DND-41 (cell line): ENCODE results near the gene REELD1.

Experiments
- ATAC-seq: fragments of 200-7000 bp; cut with Tn5 transposase; 3 replicates; pipeline ENCODE4 v1.9.1; 2021; ENCODE audit warnings: low read depth; ENCODE audit not compliant: insufficient read depth
- DNase-seq: peaks from one replicate; pipeline ENCODE4 v3.0.0-alpha.2; 2020
- H2AFZ ChIP-seq: 2 replicates; pipeline ENCODE4 v1.6.0; 2012; ENCODE audit warnings: low read depth, low read length
- H3K27ac ChIP-seq: 2 replicates; pipeline ENCODE4 v1.5.1; 2012; ENCODE audit warnings: low read length, inconsistent platforms
- H3K27me3 ChIP-seq: fragments of 200-600 bp; sonication (generic); 2 replicates; pipeline ENCODE4 v1.6.0; 2012; ENCODE audit warnings: low read length, mild to moderate bottlenecking, inconsistent platforms; ENCODE audit not compliant: insufficient read depth, poor library complexity
- H3K36me3 ChIP-seq: 2 replicates; pipeline ENCODE4 v1.5.1; 2012; ENCODE audit warnings: low read length, inconsistent platforms; ENCODE audit not compliant: insufficient read depth
- H3K4me1 ChIP-seq: 2 replicates; pipeline ENCODE4 v1.5.1; 2012; ENCODE audit warnings: mild to moderate bottlenecking, low read length; ENCODE audit not compliant: insufficient read depth
- H3K4me2 ChIP-seq: 2 replicates; pipeline ENCODE4 v1.6.0; 2012; ENCODE audit warnings: mild to moderate bottlenecking, moderate library complexity, low read length, inconsistent platforms; ENCODE audit not compliant: insufficient read depth
- H3K4me3 ChIP-seq, 2 experiments: fragments of 200-600 bp in 1 of 2; shearing (Covaris generic) in 1 of 2; 2 replicates each; pipeline ENCODE4 v1.5.1; 2012 to 2016; ENCODE audit warnings: inconsistent platforms in 2 of 2, low read length in 2 of 2, mild to moderate bottlenecking in 2 of 2, low read depth in 1 of 2, moderate library complexity in 1 of 2
- H3K79me2 ChIP-seq: 2 replicates; pipeline ENCODE4 v1.6.0; 2012; ENCODE audit warnings: low read length, inconsistent platforms; ENCODE audit not compliant: insufficient read depth
- H3K9ac ChIP-seq: 2 replicates; pipeline ENCODE4 v1.6.0; 2012; ENCODE audit warnings: low read depth, mild to moderate bottlenecking, inconsistent platforms, low read length, moderate library complexity
- H3K9me3 ChIP-seq: 2 replicates; pipeline ENCODE4 v1.5.1; 2012; ENCODE audit warnings: low read length, moderate library complexity, mild to moderate bottlenecking, inconsistent platforms; ENCODE audit not compliant: insufficient read depth, severe bottlenecking
- H4K20me1 ChIP-seq: 2 replicates; pipeline ENCODE4 v1.6.0; 2012; ENCODE audit warnings: low read length; ENCODE audit not compliant: insufficient read depth
- CTCF ChIP-seq: IDR thresholded peaks from 2 replicates; pipeline ENCODE4 v1.5.1; 2012; ENCODE audit warnings: borderline replicate concordance, low read length, moderate library complexity, mild to moderate bottlenecking; ENCODE audit not compliant: poor library complexity, severe bottlenecking; ENCODE audit errors: extremely low read depth
- EZH2 ChIP-seq: IDR thresholded peaks from 3 replicates; pipeline ENCODE4 v1.6.1; 2012; ENCODE audit warnings: borderline replicate concordance, low read depth, mild to moderate bottlenecking, moderate library complexity, low read length, inconsistent platforms; ENCODE audit not compliant: severe bottlenecking

The REELD1 gene

GRCh38 chr4:146186596-146186995, 27.7 kb upstream of the REELD1 start:
- ATAC-seq = no peak
- Histone ChIP-seq H3K9ac (no peak overlapping the region), H4K20me1 (no peaks in the 10 kb centered on the region), H3K27ac (no peak overlapping the region), H3K4me1 (no peaks in the 10 kb centered on the region), H3K4me3 (no peak overlapping the region), H3K27me3 (no peaks in the 10 kb centered on the region), H3K36me3 (peaks cover 65% of the 10 kb centered on the region), H3K9me3 (no peaks in the 10 kb centered on the region), H2AFZ (no peak overlapping the region), H3K79me2 (peaks cover 4% of the 10 kb centered on the region; the same call in 1 of the 2 replicates), H3K4me2 (no peak overlapping the region)
- DNase-seq = no peak
- TF ChIP-seq CTCF = no peak
- TF ChIP-seq EZH2 = no peak

- no peak overlapping the region for H2AFZ ChIP-seq
- H3K36me3 ChIP-seq = peaks cover 48% of the 10 kb centered on the region
- no peaks in the 10 kb centered on the region for H3K4me1 ChIP-seq
- H3K9me3 ChIP-seq = no peaks in the 10 kb centered on the region
- no peaks in the 10 kb centered on the region for H3K79me2 ChIP-seq
- no peaks in the 10 kb centered on the region for H4K20me1 ChIP-seq
- ATAC-seq (no peak), DNase-seq (no peak)
- TF ChIP-seq EZH2 (no peak), CTCF (no peak)
- H3K27ac ChIP-seq = no peak overlapping the region
- H3K9ac ChIP-seq = no peak overlapping the region
- H3K4me3 ChIP-seq = no peak overlapping the region
- no peaks in the 10 kb centered on the region for H3K27me3 ChIP-seq
- no peak overlapping the region for H3K4me2 ChIP-seq
Observed at GRCh38 chr4:146190456-146190855, 23.9 kb upstream of the REELD1 start.

- DNase-seq (no peak), ATAC-seq (no peak)
- Histone ChIP-seq H3K4me1 (no peaks in the 10 kb centered on the region), H4K20me1 (no peaks in the 10 kb centered on the region), H3K9ac (no peak overlapping the region), H2AFZ (no peak overlapping the region), H3K4me3 (no peak overlapping the region), H3K27ac (no peak overlapping the region), H3K36me3 (peaks cover 42% of the 10 kb centered on the region), H3K27me3 (no peaks in the 10 kb centered on the region), H3K9me3 (no peaks in the 10 kb centered on the region), H3K4me2 (no peak overlapping the region), H3K79me2 (no peaks in the 10 kb centered on the region)
- TF ChIP-seq CTCF = no peak
- TF ChIP-seq EZH2 = no peak
Observed at GRCh38 chr4:146191766-146192458, 22.4 kb upstream of the REELD1 start.

GRCh38 chr4:146193628-146194027, 20.7 kb upstream of the REELD1 start:
- ATAC-seq (no peak), DNase-seq (no peak)
- Histone ChIP-seq H3K9me3 (no peaks in the 10 kb centered on the region), H3K9ac (no peak overlapping the region), H3K4me1 (no peaks in the 10 kb centered on the region), H2AFZ (no peak overlapping the region), H3K27ac (no peak overlapping the region), H4K20me1 (no peaks in the 10 kb centered on the region), H3K4me2 (no peak overlapping the region), H3K27me3 (no peaks in the 10 kb centered on the region), H3K79me2 (no peaks in the 10 kb centered on the region), H3K4me3 (no peak overlapping the region), H3K36me3 (peaks cover 26% of the 10 kb centered on the region)
- TF ChIP-seq EZH2 = no peak
- no peak for TF ChIP-seq CTCF
